ENCODE results near the gene TM9SF4. TPM values are rescaled to one million over a fixed set of nuclear protein-coding genes. Genes with fewer than 3 reads are reported as not detected.

TM9SF4 gene, protein sequence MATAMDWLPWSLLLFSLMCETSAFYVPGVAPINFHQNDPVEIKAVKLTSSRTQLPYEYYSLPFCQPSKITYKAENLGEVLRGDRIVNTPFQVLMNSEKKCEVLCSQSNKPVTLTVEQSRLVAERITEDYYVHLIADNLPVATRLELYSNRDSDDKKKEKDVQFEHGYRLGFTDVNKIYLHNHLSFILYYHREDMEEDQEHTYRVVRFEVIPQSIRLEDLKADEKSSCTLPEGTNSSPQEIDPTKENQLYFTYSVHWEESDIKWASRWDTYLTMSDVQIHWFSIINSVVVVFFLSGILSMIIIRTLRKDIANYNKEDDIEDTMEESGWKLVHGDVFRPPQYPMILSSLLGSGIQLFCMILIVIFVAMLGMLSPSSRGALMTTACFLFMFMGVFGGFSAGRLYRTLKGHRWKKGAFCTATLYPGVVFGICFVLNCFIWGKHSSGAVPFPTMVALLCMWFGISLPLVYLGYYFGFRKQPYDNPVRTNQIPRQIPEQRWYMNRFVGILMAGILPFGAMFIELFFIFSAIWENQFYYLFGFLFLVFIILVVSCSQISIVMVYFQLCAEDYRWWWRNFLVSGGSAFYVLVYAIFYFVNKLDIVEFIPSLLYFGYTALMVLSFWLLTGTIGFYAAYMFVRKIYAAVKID
- total RNA-seq (2021) (58.4 and 67.8 TPM in 2 replicates), Bru-seq, nascent RNA (percentile 89 among the genes with signal in this experiment), BruChase-seq, experiment 1, labeled RNA remaining after a 2-hour chase (percentile 89 among the genes with signal in this experiment), BruChase-seq, experiment 2, labeled RNA remaining after a 6-hour chase (percentile 90 among the genes with signal in this experiment)
- long read RNA-seq, full-length matches to known transcripts: 22 of 52 reads
- long read RNA-seq, partial matches to known transcripts: 5 of 52 reads
- long read RNA-seq, other reads (novel, unspliced or antisense): 25 of 52 reads

DNA sequence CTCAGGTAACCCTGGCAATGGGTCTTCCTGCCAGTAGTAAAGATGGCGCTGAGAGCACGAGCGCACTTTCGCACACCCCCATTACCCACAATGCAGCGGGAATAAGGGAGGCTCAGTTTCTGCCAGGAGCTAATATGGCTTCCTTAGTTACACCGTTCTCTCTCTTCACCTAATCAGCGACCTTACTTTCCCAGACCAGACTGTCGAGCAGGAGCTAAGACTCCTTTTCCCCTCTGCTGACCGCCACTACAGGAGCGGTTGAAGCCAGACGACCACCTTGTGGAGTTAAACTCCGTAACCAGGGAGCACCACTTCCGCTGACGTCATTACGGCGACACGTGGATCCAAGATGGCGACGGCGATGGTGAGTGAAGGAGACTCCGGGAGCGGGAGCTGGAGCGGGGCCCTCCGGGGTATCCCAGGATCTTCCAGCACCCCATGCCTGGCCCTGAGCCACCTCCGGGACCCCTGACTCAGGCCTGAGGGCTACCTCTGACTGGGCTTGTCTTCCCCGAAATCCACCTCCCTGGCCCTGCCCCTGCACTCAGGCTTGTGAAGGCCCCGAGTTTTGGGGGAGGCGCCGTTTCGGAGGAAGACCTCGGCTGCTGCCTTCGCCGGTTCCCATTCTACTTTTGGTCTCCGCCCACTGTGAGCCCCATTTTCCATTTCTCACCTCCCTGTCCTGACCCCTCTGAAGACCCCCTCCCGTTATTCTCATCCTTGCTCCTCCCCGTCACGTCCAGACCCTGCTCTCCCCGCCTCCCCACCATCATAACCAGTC lies at the start of gene TM9SF4:
Gene TM9SF4, plus strand, starts transcription at position 323 of the 781 bp plus-strand sequence. Its CDS starts 27 bp downstream, at position 350.
- Histone ChIP-seq H3K9me3 (ENCODE audit: insufficient read depth, low read depth) (peaks cover 4% of the 10 kb centered on the region; the same call in 1 of the 2 replicates), H2AFZ (peak within 1 kb of the TSS; percentile 97), H3K9me2 (ENCODE audit: insufficient read depth) (no peaks in the 10 kb centered on the region), H3K27ac (peak within 1 kb of the TSS; percentile 96), H3K79me2 (ENCODE audit: low read depth) (peaks cover 49% of the 10 kb centered on the region), H3F3A (ENCODE audit: insufficient read depth, low read depth) (no peaks in the 10 kb centered on the region), H3K4me1 (replicated peaks; ENCODE audit: insufficient read depth) (peaks cover 9% of the 10 kb centered on the region), H3K27me3 (ENCODE audit: insufficient read depth, low read depth) (peaks cover 6% of the 10 kb centered on the region; the same call in 1 of the 2 replicates), H3K4me3 (peak within 1 kb of the TSS; percentile 74), H3K4me2 (peak within 1 kb of the TSS; percentile 98), H3K36me3 (ENCODE audit: low read depth) (no peaks in the 10 kb centered on the region), H4K20me1 (ENCODE audit: insufficient read depth) (peaks cover 10% of the 10 kb centered on the region)
- ChIA-PET POLR2A (ENCODE audit: unreplicated experiment) (interaction anchor here (0.6 to 0.7 kb wide), 5 partner anchors 22 to 712 kb away, joined by 3 to 7 read pairs (median 4); no protein-coding TSS in a partner anchor), CTCF (interaction anchor here (0.6 kb wide), 2 partner anchors 257 to 320 kb away, joined by 3 to 7 read pairs; no protein-coding TSS in a partner anchor)
- peak; percentile 79 to 89 for DNase-seq
- intact Hi-C loops (cut with micrococcal nuclease; ENCODE audit: unreplicated experiment): no loop called here
- TF ChIP-seq, protein P1, sequence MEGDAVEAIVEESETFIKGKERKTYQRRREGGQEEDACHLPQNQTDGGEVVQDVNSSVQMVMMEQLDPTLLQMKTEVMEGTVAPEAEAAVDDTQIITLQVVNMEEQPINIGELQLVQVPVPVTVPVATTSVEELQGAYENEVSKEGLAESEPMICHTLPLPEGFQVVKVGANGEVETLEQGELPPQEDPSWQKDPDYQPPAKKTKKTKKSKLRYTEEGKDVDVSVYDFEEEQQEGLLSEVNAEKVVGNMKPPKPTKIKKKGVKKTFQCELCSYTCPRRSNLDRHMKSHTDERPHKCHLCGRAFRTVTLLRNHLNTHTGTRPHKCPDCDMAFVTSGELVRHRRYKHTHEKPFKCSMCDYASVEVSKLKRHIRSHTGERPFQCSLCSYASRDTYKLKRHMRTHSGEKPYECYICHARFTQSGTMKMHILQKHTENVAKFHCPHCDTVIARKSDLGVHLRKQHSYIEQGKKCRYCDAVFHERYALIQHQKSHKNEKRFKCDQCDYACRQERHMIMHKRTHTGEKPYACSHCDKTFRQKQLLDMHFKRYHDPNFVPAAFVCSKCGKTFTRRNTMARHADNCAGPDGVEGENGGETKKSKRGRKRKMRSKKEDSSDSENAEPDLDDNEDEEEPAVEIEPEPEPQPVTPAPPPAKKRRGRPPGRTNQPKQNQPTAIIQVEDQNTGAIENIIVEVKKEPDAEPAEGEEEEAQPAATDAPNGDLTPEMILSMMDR (conservative IDR thresholded peaks at IDR 0.05): no peak
- TF ChIP-seq EZH2 (IDR thresholded peaks at IDR 0.05; ENCODE audit: low read depth): no peak
- TSS peak; percentile 66 for BruUV-seq (replicated peaks)

DNA sequence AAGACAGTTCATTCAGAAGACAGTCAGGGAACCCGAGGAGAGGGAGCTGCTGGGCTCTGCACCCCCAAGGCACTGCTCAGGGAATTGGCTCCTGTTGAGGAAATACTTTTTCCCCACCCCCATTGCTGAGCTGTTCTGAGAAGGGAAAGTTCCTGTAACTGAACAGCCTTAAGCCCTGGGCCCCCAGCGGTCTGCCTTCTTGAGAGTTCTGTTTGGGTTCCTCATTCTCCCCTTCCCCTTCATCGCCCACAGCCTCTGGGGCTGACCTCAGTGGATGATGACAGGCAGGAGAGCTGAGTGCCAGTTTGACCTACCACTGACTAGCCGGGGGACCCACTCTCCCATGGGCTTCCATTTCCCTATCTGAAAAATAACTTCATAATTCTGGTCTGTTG lies 46.7 kb upstream of the TM9SF4 start:
- H3K4me2 ChIP-seq: no peak overlapping the region
- H3K36me3 ChIP-seq (ENCODE audit: low read depth): no peaks in the 10 kb centered on the region
- TF ChIP-seq, protein P1 (conservative IDR thresholded peaks at IDR 0.05): no peak
- no peak for TF ChIP-seq EZH2 (IDR thresholded peaks at IDR 0.05; ENCODE audit: low read depth)
- no peak overlapping the region for H2AFZ ChIP-seq
- H3K4me1 ChIP-seq (replicated peaks; ENCODE audit: insufficient read depth): peaks cover 5% of the 10 kb centered on the region; the same call in 1 of the 2 replicates
- no peaks in the 10 kb centered on the region for H3K9me2 ChIP-seq (ENCODE audit: insufficient read depth)
- CTCF ChIA-PET: no interaction called here
- H3K27me3 ChIP-seq (ENCODE audit: insufficient read depth, low read depth): peaks cover 60% of the 10 kb centered on the region
- H3K4me3 ChIP-seq: no peak overlapping the region
- no peak overlapping the region for H3K27ac ChIP-seq
- no peaks in the 10 kb centered on the region for H3F3A ChIP-seq (ENCODE audit: insufficient read depth, low read depth)
- POLR2A ChIA-PET (ENCODE audit: unreplicated experiment): no interaction called here
- no peaks in the 10 kb centered on the region for H3K79me2 ChIP-seq (ENCODE audit: low read depth)
- DNase-seq: no peak
- no peaks in the 10 kb centered on the region for H3K9me3 ChIP-seq (ENCODE audit: insufficient read depth, low read depth)
- intact Hi-C loops (cut with micrococcal nuclease; ENCODE audit: unreplicated experiment): no loop called here
- no peaks in the 10 kb centered on the region for H4K20me1 ChIP-seq (ENCODE audit: insufficient read depth)
- no TSS peak for BruUV-seq (replicated peaks)

DNA sequence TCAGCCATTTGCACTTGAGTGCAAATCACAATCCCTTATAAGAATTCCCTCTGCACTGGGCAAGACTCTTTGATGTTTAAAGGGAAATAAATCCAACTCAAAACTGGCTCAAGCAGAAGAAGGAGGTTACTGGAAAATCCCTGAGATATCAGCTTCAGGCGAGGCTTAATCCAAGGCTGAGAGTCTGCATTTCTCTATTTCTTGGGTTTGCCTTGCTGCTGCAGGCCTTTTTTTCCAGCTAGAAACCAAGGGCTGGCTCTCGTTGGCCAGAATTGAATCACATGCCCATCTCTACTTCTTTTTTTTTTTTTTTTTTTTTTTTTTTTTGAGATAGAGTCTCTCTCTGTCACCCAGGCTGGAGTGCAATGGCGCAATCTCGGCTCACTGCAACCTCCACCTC lies 45.8 kb upstream of the TM9SF4 start:
- Histone ChIP-seq H3K4me3 (no peak overlapping the region), H3K9me3 (ENCODE audit: insufficient read depth, low read depth) (no peaks in the 10 kb centered on the region), H3K27me3 (ENCODE audit: insufficient read depth, low read depth) (peaks cover 51% of the 10 kb centered on the region), H3K36me3 (ENCODE audit: low read depth) (no peaks in the 10 kb centered on the region), H3K27ac (no peak overlapping the region), H3K4me2 (no peak overlapping the region), H3K4me1 (replicated peaks; ENCODE audit: insufficient read depth) (peaks cover 5% of the 10 kb centered on the region; the same call in 1 of the 2 replicates), H3F3A (ENCODE audit: insufficient read depth, low read depth) (no peaks in the 10 kb centered on the region), H2AFZ (no peak overlapping the region), H4K20me1 (ENCODE audit: insufficient read depth) (no peaks in the 10 kb centered on the region), H3K9me2 (ENCODE audit: insufficient read depth) (no peaks in the 10 kb centered on the region), H3K79me2 (ENCODE audit: low read depth) (no peaks in the 10 kb centered on the region)
- POLR2A ChIA-PET (ENCODE audit: unreplicated experiment): no interaction called here
- CTCF ChIA-PET: no interaction called here
- BruUV-seq (replicated peaks): no TSS peak
- DNase-seq: no peak
- TF ChIP-seq EZH2 (IDR thresholded peaks at IDR 0.05; ENCODE audit: low read depth): no peak
- TF ChIP-seq, protein P1 (conservative IDR thresholded peaks at IDR 0.05): no peak
- intact Hi-C loops (cut with micrococcal nuclease; ENCODE audit: unreplicated experiment): no loop called here
